C4-2B (cell line): ENCODE measurements around the gene FBXO8.

Source experiments
- H3K27ac ChIP-seq: fragments of 450-650 bp; 2 replicates; pipeline ENCODE4 v1.5.1; 2017
- CTCF ChIP-seq: fragments of 450-650 bp; conservative IDR thresholded peaks from 2 replicates; pipeline ENCODE4 v1.5.1; 2017; ENCODE audit warnings: mild to moderate bottlenecking
- ZFX ChIP-seq: fragments of 450-650 bp; IDR thresholded peaks from 2 replicates; pipeline ENCODE4 v1.6.1; 2017

Gene FBXO8

GRCh38 chr4:174283507-174284471 lies at the start of gene FBXO8, which contains the start of gene CEP44:
Gene FBXO8 (minus strand): TSS chr4:174283667. CDS start chr4:174263092, 20,575 bp downstream.
Gene CEP44 (plus strand): TSS chr4:174283911. CDS start chr4:174299122, 15,211 bp downstream.
- peak within 1 kb of the TSS; percentile 88 for H3K27ac ChIP-seq
- TF ChIP-seq ZFX = no peak
- no peak for TF ChIP-seq CTCF

GRCh38 chr4:174332741-174333493 lies 49.5 kb upstream of the FBXO8 start:
- TF ChIP-seq CTCF = no peak
- no peak for TF ChIP-seq ZFX
- H3K27ac ChIP-seq = no peak overlapping the region

- TF ChIP-seq CTCF (no peak), ZFX (no peak)
- H3K27ac ChIP-seq = no peak overlapping the region
Observed at GRCh38 chr4:174324725-174325124, 41.3 kb upstream of the FBXO8 start.

GRCh38 chr4:174324236-174324635 lies 40.8 kb upstream of the FBXO8 start:
- TF ChIP-seq CTCF = no peak
- TF ChIP-seq ZFX = no peak
- H3K27ac ChIP-seq = no peak overlapping the region

- TF ChIP-seq ZFX (no peak), CTCF (no peak)
- no peak overlapping the region for H3K27ac ChIP-seq
Observed at GRCh38 chr4:174320494-174321199, 37.2 kb upstream of the FBXO8 start.

- H3K27ac ChIP-seq = no peak overlapping the region
- TF ChIP-seq CTCF (peak; percentile 84), ZFX (no peak)
Observed at GRCh38 chr4:174318829-174319764, 35.6 kb upstream of the FBXO8 start.
